SIG-M5 (cell line): Measurements from ENCODE around the gene KLF16.

ENCODE experiments used
- DNase-seq: peaks from one replicate; lab custom pipeline; 2025; lab: John Stamatoyannopoulos, UW

KLF16 gene

DNA sequence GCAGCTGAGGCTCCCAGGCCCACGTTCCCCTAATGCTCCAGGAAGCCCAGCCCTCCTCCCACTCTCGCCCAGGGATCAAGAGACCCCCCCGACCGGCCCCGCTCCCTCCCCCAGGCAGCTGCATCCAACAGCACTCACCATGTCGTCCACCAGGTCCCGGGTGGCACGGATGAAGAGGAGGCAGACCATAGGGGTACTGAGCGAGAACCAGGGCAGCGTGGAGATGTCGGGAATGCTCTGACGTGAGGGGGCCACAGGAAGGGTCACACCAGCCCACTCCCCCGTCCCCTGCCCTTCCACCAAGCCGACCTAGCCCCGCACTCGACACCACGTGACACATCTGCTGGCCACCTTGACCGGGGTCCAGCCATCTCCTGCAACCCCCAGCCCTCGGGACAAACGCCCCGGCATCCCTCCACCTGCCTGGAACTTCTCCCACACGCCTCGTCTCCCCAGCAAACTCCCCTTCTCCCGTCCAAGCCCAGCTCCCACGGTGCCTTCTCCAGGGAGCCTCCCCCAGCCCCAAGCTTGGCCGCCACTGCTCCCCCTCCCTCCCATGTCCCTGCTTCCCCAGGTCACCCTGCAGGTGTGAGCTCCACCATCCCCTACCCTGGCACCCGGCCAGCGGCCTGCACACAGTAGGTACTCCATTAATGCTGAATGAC is 56.2 kb downstream of the KLF16 start:
- DNase-seq: no peak

GRCh38 chr19:1806184-1807029 is 57.0 kb downstream of the KLF16 start:
- DNase-seq: no peak

DNA sequence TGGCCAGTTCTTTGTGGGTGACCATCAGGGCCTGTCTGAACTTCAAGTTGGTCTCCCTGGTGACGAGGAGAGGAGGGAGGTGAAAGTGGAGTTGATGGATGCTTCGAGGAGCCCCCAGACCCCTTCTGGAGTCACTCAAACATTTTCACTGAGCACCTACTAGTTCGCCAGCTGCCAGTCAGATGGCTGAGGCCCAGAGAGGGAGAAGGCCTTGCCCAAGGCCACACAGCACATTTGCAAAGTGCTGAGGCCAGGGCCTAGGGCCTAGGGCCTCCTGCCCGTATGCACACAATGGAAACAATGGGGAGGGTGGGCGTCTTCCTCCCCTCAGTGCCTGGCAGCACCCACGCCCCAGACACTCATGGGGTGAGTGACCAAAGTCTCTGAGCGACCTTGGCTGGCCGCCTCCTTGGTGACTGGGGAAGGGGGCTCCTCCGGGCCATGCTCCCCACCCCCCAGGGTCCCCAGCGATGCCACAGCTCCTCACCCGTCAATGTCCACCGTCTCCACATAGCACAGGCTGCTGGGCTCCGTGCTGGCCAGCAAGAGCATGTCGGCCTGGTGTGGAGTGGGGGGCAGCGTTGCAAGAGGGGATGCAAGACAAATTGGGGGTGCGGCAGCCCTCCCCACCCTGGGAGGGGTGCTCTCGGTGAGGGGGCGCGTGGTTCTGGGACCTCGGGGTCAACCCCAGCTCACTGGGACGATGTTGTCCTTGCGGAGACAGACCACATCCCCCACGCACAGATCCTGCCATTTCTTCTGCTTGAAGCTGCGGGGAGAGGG is 57.8 kb downstream of the KLF16 start:
- no peak for DNase-seq

GRCh38 chr19:1804858-1805257 is 58.5 kb downstream of the KLF16 start:
- DNase-seq: no peak
